ENCODE measurements around the gene CDK5.

DNA sequence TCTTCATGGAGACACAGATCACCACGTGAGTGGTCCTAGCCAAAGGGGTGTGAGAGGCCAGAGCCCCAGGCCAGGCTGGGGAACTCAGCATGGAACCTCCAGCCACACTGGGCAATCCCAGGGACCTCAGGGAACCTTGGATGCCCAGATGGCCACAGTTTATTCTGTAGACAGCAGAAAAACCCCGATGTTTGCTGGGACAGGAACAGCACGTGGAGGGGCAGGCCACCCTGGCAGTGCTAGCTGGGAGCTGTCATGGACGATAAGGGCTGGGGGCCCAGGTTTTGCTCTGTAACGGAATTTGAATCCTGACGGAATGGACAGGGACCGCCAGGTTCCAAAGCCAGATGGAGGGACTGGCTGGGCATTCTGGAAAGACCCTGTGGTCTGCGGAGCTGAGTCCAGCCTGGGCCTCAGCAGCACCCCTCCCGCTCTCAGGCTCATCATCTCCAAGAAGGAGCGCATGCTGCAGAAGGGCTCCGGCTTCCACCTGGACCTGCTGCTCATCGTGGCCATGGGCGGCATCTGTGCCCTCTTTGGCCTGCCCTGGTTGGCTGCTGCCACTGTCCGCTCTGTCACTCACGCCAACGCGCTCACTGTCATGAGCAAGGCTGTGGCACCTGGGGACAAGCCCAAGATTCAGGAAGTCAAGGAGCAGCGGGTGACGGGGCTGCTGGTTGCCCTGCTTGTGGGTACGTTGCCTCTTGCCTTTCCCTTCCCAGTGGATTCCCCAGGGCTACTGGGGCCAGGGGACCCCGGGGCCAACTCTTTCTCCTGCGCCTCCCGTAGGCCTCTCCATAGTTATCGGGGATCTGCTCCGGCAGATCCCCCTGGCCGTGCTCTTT is 17.3 kb upstream of the CDK5 start:
- TF ChIP-seq, protein P1, sequence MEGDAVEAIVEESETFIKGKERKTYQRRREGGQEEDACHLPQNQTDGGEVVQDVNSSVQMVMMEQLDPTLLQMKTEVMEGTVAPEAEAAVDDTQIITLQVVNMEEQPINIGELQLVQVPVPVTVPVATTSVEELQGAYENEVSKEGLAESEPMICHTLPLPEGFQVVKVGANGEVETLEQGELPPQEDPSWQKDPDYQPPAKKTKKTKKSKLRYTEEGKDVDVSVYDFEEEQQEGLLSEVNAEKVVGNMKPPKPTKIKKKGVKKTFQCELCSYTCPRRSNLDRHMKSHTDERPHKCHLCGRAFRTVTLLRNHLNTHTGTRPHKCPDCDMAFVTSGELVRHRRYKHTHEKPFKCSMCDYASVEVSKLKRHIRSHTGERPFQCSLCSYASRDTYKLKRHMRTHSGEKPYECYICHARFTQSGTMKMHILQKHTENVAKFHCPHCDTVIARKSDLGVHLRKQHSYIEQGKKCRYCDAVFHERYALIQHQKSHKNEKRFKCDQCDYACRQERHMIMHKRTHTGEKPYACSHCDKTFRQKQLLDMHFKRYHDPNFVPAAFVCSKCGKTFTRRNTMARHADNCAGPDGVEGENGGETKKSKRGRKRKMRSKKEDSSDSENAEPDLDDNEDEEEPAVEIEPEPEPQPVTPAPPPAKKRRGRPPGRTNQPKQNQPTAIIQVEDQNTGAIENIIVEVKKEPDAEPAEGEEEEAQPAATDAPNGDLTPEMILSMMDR (IDR thresholded peaks at IDR 0.05 in 8 of 11, conservative IDR thresholded peaks at IDR 0.05 in 3 of 11), result no peak
- TF ChIP-seq POLR2AphosphoS5 (IDR thresholded peaks at IDR 0.05) (peak; percentile 22 to 70 (median 35)), POLR2A (IDR thresholded peaks at IDR 0.05) (no peak)

All from spleen (tissue), 7 donors.